Fibroblast of peridontal ligament (primary cell): ENCODE results near the gene APEX1.

Experiments used
- DNase-seq: peaks from one replicate; pipeline ENCODE4 v3.0.0-alpha.2; 2010; ENCODE audit errors: extremely low read depth

Gene APEX1

DNA sequence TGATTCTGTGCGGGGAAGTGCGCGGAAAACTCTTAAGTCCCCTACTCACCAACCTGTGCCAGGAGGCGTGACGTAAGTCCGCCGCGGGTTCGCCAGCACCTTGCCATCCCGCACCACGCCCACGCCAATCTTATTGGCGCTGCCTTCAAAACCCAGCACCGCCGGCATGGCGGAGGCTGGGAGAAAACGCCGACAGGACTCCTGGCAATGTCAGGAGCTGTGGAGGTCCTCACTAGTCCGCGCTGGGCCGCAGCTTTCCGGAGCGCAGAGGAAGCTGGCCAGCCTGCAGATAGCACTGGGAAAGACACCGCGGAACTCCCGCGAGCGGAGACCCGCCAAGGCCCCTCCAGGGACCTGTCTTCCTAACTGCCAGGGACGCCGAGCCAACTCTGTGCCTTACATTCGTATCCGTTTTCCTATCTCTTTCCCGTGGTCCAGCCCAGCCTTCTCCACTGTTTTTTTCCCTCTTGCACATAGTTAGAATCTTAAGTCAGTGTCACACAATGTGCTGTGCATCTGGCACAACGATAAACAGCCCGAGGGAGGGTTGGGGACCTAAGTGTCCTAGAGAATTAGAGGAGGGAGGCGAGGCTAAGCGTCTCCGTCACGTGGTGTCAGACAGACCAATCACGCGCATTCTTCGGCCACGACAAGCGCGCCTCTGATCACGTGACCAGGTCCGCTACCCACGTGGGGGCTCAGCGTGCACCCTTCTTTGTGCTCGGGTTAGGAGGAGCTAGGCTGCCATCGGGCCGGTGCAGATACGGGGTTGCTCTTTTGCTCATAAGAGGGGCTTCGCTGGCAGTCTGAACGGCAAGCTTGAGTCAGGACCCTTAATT, at the start of gene APEX1, which contains the start of gene OSGEP:
Gene APEX1, plus strand, starts transcription at position 711 of the 839 bp plus-strand sequence. CDS start 420 bp downstream, outside the sequence.
Gene OSGEP, minus strand, starts transcription at position 297 of the 839 bp plus-strand sequence. Its CDS starts 129 bp downstream, at position 168.
- peak; percentile 99 for DNase-seq

- peak; percentile 49 for DNase-seq
Measured at GRCh38 chr14:20409226-20409625, 45.8 kb upstream of the APEX1 start.

- DNase-seq, result peak; percentile 34
Measured at GRCh38 chr14:20412411-20412810, 42.6 kb upstream of the APEX1 start.

DNA sequence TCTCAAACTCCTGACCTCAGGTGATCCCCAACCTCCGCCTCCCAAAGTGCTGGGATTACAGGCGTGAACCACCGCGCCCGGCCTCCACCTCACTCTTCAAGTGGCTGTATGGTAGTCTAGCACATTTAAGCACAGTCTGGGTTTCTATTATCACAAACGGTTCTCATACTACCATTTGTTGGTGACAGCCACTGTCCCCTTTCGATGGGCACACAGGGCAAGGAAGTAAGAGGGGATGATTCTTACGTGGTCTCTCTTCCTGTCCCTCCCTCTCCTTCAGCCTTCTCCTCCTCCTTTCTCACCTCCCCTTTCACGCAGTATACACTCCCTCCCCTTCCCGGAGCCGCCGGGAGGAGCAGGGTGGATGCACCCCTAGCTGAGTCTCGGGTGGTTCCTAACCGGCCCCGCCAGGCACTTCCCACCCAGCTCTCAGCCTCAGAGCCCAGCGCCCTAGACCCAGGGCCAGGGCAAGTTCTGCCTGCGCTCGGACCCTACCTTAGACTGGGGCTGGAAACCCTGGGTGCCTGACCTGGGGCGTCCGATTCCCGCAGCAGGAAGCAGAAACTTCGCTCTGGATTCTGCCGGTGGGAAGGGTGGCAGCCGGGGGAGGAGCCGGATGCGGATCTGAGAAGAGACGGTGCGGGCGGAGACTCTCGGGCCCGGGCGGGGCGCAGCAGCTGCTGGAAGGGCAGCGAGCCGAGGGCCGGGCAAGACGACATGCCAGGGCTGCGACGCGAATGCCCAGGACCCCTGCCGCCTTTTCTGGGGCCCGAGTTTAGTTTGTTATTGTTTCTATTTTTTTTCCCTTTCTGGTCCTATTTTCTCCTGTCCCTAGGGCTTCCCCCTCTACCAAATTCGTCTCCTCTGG, 41.9 kb upstream of the APEX1 start, which contains the start of gene TEP1:
Gene TEP1, minus strand, starts transcription at position 626 of the 868 bp plus-strand sequence. CDS start 5,062 bp downstream, outside the sequence.
- peak; percentile 70 for DNase-seq

DNA sequence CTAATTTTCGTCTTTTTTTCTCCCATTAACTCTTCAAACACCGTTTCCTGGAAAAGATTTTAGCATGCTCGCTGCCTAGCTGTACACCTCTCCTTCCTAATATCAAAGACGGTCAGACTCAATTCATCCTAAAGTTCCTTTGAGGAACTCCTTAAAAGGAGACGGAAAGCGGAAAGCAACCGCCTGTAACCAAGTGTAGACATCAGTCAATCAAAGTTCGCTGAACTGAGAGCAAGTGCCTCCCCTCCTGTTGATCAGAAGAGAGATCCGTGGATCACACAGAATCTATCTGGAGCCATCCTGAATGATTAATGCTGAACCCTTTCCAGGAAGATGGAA, 41.3 kb upstream of the APEX1 start:
- DNase-seq, result peak; percentile 21

DNA sequence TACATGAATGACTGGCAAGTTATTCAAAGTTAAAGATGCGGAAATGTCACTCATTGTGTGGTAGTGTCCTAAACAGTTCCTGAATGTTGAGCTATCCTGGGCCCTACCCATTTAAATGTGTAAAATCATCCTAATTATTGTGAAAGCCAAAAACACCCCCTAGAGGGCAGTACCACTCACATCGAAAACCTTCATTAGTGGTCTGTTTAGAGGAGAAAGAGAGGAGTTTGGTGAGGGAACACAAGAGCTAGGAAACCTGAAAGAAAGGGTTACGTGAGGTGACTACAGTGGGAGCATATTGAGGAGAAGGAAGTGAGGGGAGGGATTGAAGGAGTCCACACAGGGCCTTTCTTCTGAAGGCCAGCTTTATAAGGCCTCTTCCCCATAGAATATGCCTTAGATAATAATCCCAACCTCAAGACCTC, 39.2 kb upstream of the APEX1 start:
- peak; percentile 73 for DNase-seq

- no peak for DNase-seq
Measured at GRCh38 chr14:20416223-20416622, 38.8 kb upstream of the APEX1 start.

DNA sequence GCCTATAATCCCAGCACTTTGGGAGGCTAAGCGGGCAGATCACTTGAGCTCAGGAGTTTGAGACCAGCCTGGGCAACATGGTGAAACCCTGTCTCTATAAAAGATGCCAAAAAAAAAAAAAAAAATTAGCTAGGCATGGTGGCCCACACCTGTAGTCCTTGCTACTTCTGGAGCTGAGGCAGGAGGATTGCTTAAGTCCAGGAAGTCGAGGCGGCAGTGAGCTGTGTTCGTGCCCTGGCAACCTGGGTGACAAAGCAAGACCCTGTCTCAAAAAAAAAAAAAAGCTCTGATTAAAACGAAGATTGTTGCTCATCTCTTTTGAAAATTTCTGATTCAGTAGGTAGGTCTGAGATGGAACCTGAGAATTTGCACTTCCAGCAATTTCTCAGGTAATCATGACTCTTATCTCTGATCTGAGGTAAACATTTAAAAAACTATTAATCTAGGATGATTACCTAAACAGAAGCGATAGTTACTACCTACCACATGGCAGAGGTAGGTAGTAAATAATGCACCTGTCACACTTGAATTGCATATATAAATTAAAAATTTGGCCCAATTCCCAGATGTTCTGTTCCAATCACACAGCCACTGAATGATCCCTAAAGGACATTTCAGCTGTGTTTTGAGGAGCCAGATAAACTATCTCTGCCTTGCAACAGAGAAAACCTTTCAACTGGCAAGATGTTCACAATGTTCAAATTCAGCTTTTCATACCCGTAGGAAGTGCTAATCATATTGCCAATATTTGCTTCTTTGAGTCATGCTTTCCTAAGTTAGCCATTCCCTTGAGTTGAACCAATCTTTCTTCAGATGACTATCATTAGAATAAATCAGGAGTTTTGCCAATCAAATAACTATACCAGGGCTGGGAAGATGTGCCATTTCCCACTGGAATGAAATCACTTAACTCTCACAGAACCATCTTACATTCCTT, 37.5 kb upstream of the APEX1 start:
- no peak for DNase-seq

DNA sequence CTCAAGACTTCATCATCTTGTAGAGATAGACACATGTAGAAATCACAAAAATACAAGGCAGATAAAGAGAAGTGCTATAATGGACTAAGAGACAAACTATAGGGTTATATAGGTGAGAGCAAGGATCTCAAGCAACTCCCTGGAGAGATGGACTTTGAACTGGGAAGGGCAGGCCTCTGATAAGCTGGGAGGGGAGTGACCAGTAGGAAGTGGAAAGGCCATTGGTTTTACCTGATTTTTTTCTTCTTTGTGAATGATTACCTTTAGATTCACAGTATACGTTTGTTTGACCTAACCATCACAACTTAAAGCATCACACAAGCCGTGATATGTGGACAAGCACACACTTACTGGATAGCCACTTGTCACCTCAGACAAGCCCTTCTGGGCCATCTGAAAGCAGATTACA, 36.5 kb upstream of the APEX1 start:
- DNase-seq, result no peak

DNA sequence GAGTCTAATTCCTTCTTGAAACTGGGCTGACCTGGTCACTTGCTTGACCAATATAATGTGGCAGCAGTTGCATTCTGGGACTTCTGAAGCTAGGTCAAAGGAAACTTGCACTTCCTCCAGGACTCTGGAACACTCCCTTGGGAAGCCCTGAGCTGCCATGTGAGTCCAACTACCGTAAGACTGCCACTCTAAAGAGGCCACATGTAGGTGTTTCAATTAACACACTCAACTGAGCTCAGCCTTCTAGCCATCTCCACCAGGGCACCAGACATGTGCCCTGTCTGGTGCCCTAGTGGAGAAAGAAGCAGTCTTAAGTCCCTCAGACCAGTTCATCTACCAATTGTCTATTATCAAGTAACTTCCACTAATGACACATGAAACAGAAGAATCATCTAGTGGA, 35.6 kb upstream of the APEX1 start:
- DNase-seq, result no peak

- no peak for DNase-seq
Measured at GRCh38 chr14:20421267-20421666, 33.8 kb upstream of the APEX1 start.

GRCh38 chr14:20422886-20423285, 32.1 kb upstream of the APEX1 start:
- no peak for DNase-seq

- DNase-seq, result no peak
Measured at GRCh38 chr14:20424851-20425250, 30.2 kb upstream of the APEX1 start.

- DNase-seq, result peak; percentile 46
Measured at GRCh38 chr14:20427231-20428009, 27.6 kb upstream of the APEX1 start.

DNA sequence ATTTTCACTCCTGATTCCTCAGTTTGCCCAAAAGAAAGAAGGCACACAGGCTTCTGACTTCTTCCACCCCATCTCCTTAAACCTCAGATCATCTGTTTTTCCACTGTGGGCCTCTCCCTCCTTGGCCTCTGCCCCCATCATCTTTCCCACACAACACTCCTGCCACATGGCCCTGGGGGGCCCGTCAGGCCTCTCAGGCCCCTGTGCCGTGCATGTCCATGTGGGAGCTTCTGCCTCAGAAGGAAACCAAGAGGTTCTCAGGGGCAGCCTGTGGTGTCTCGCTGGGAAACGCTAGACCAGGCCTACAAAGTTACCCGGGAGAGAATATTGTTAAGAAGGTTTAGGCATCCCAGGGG, 27.0 kb upstream of the APEX1 start:
- no peak for DNase-seq

DNA sequence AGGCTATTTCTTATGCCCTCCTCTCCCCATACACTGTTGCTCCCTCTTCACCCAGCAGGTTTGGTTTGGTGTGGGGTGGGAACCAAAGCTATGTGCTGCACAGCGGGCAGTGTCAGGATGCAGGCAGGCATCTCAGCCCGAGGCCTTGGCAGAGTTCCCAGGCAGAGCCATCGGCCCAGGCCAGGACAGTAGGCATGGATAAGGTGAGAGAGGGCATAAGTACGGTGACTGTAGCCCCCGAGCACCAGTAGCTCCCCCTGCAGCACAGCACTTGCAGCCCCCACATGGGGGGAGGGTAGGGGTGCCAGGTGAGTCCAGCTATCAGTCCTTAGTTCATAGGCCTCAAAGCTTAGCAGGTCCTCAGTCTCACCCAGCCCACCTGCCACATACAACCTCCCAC, 26.2 kb upstream of the APEX1 start:
- DNase-seq, result no peak

GRCh38 chr14:20429801-20430669, 25.0 kb upstream of the APEX1 start:
- no peak for DNase-seq

- no peak for DNase-seq
Measured at GRCh38 chr14:20434701-20435581, 20.1 kb upstream of the APEX1 start.
